ENCODE results near the gene MAEA. TPM values are rescaled to one million over a fixed set of nuclear protein-coding genes. Genes with fewer than 3 reads are reported as not detected.

Gene MAEA
- total and polyA plus RNA-seq, 2 of the 8 experiments (the other 6 are each of a cell fraction or from before 2014, with no cell fraction given), result 75.8 to 133 TPM

DNA sequence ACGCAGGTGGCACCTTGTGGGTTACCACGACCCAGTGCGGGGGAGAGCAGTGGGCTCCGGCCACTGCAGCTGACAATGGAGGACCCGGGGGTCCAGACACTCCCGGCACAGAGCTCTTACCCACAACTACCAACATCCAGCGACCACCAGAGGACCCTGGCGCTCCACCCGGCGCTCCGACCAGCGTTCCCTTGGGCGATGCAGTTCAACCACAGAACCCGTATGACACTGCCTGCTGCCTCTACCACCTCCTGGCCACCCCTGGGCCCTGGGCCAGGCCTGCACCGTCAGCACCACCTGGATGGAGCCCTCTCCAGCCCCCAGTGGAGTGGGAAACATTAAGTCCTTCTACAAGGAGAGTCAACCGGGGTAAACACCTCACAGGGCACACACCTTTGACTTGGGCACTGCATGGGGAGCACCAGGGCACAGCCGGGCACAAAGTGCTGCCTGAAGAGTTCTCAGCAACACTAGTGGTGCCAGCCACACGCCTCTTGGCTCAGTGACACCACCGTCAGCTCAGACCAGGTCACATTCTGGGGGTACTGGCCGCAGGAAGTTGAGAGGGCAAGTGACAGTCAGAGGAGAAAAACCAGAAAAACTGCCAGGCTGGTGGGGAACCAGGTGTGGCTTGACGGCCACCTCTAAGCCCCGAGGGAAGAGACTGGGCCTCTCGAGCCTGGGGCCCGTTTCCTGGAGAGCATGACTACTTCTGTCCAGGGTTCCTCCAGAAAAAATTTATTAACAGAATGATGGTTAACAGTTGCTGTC, 43.4 kb upstream of the MAEA start:
- Histone ChIP-seq H3K9ac (replicated peaks in 1 of 4; ENCODE audit: extremely low read depth in 1 of 4, low read depth in 3 of 4, low read length in 3 of 4) (no peak overlapping the region), H3K79me1 (ENCODE audit: low read depth, low read length) (peaks cover 23% of the 10 kb centered on the region; the same call in 1 of the 2 replicates), H4K8ac (ENCODE audit: extremely low read depth, insufficient read depth, low read length) (peak overlapping the region; percentile 39; the same call in 1 of the 2 replicates), H3K36me3 (ENCODE audit: control insufficient read depth in 2 of 4, insufficient read depth in 4 of 4, low read length in 3 of 4) (peaks cover 0 to 9% (median 4%) of the 10 kb centered on the region in 4 experiments; a peak in 4 of 8 replicates), H3K4me3 (ENCODE audit: extremely low read depth in 1 of 4, insufficient read depth in 2 of 4, low read depth in 3 of 4, low read length in 4 of 4) (no peak overlapping the region), H2BK15ac (ENCODE audit: low read length) (no peak overlapping the region), H2BK120ac (replicated peaks; ENCODE audit: low read depth, low read length) (no peak overlapping the region), H3K9me3 (ENCODE audit: insufficient read depth in 2 of 2, low read depth in 1 of 2, low read length in 1 of 2) (peaks cover 11 to 13% of the 10 kb centered on the region in 2 experiments), H3K4me2 (ENCODE audit: insufficient read depth in 1 of 2, low read depth in 2 of 2, low read length in 2 of 2) (peak overlapping the region; percentile 62 to 75; a peak in 2 of 4 replicates), H3K79me2 (ENCODE audit: control insufficient read depth in 1 of 2, insufficient read depth in 2 of 2, low read length in 2 of 2) (peaks cover 48 to 67% of the 10 kb centered on the region in 2 experiments), H2BK12ac (ENCODE audit: low read depth, low read length) (no peak overlapping the region), H2AK5ac (ENCODE audit: low read depth, low read length) (no peak overlapping the region), H3K4ac (replicated peaks; ENCODE audit: insufficient read length, low read depth, low read length) (no peak overlapping the region), H3K14ac (ENCODE audit: insufficient read length) (no peak overlapping the region), H4K5ac (ENCODE audit: insufficient read length, low read depth, low read length) (no peak overlapping the region), H3K23ac (ENCODE audit: insufficient read length) (no peak overlapping the region), H2BK20ac (ENCODE audit: low read length) (no peak overlapping the region), H3K23me2 (ENCODE audit: low read depth, low read length) (peaks cover 11% of the 10 kb centered on the region; the same call in 1 of the 2 replicates), H3K27me3 (replicated peaks in 1 of 4; ENCODE audit: control insufficient read depth in 3 of 4, extremely low read depth in 1 of 4, insufficient read depth in 3 of 4, low read length in 3 of 4) (peaks cover 0 to 2% (median 0%) of the 10 kb centered on the region in 4 experiments; a peak in 1 of 7 replicates), H3K27ac (ENCODE audit: low read depth, low read length) (no peak overlapping the region), H2BK5ac (ENCODE audit: low read depth, low read length) (0 out of 2 replicates have a peak overlapping the region, but pooled peaks have one; percentile 44), H2AFZ (ENCODE audit: low read length) (no peak overlapping the region), H3K4me1 (replicated peaks in 1 of 4; ENCODE audit: control insufficient read depth in 3 of 4, insufficient read depth in 4 of 4, low read length in 3 of 4) (peaks cover 0 to 16% (median 11%) of the 10 kb centered on the region in 4 experiments; a peak in 5 of 7 replicates), H3K56ac (replicated peaks; ENCODE audit: insufficient read length, low read depth, low read length) (no peak overlapping the region), H3K18ac (ENCODE audit: extremely low read depth, low read length) (no peak overlapping the region), H4K20me1 (replicated peaks in 1 of 2; ENCODE audit: control insufficient read depth in 1 of 2, insufficient read depth in 2 of 2, low read length in 2 of 2) (peaks cover 22 to 39% of the 10 kb centered on the region in 2 experiments), H4K91ac (replicated peaks; ENCODE audit: insufficient read length, low read length) (no peak overlapping the region)
- POLR2A ChIA-PET (ENCODE audit: partially characterized antibody), result interaction anchor here (1.7 to 6.8 kb wide), 5 partner anchors 11 to 100 kb away, joined by 4 to 49 read pairs (median 6); partner anchors contain the start of gene UVSSA
- DNase-seq (ENCODE audit: low read depth in 1 of 2, low spot score in 2 of 2), result no peak
- CTCF ChIA-PET (ENCODE audit: partially characterized antibody), result interaction anchor here (0.8 to 1.3 kb wide), 4 partner anchors 22 to 107 kb away, joined by 3 read pairs; no protein-coding TSS in a partner anchor
- peak; percentile 3 to 10; a peak in 1 of 4 replicates for TF ChIP-seq RAD21 (IDR thresholded peaks at IDR 0.05 in 1 of 2, conservative IDR thresholded peaks at IDR 0.05 in 1 of 2; ENCODE audit: low read depth in 2 of 2, low read length in 2 of 2)
- TF ChIP-seq KDM5A (IDR thresholded peaks at IDR 0.05; ENCODE audit: low read length), result no peak
- 88% methylated on average over 18 of the region's 24 CpGs; no CpG with 5 or more reads in 1 of the 2 experiments for WGBS, 2 experiments (ENCODE audit: extremely low coverage in 1 of 2, insufficient coverage in 1 of 2, insufficient read length in 1 of 2, insufficient replicate concordance in 2 of 2, low coverage in 1 of 2, low lambda C conversion rate in 2 of 2, missing lambda C conversion rate in 1 of 2)
- FAIRE-seq, result no peak

All from H1 (cell line).